ENCODE results near the gene RBFOX2.

The RBFOX2 gene

GRCh38 chr22:35892192-35892591 is 136.4 kb downstream of the RBFOX2 start:
- H3K36me3 ChIP-seq (ENCODE audit: control insufficient read depth, insufficient read depth, low read length) = no peaks in the 10 kb centered on the region
- DNase-seq (ENCODE audit: extremely low read depth, insufficient read length) = no peak
- TF ChIP-seq CTCF (IDR thresholded peaks at IDR 0.05; ENCODE audit: insufficient read depth, low read length, poor library complexity, severe bottlenecking) = no peak
- no peaks in the 10 kb centered on the region for H3K27me3 ChIP-seq (replicated peaks; ENCODE audit: control insufficient read depth, insufficient read depth, low read length)
- no peak overlapping the region for H3K4me3 ChIP-seq (replicated peaks; ENCODE audit: low read depth, low read length)

- DNase-seq (ENCODE audit: extremely low read depth, insufficient read length) = no peak
- H3K4me3 ChIP-seq (replicated peaks; ENCODE audit: low read depth, low read length) = no peak overlapping the region
- TF ChIP-seq CTCF (IDR thresholded peaks at IDR 0.05; ENCODE audit: insufficient read depth, low read length, poor library complexity, severe bottlenecking) = no peak
- H3K36me3 ChIP-seq (ENCODE audit: control insufficient read depth, insufficient read depth, low read length) = no peaks in the 10 kb centered on the region
- no peaks in the 10 kb centered on the region for H3K27me3 ChIP-seq (replicated peaks; ENCODE audit: control insufficient read depth, insufficient read depth, low read length)
Measured at GRCh38 chr22:35891442-35891841, 137.2 kb downstream of the RBFOX2 start.

GRCh38 chr22:35889071-35889470 is 139.6 kb downstream of the RBFOX2 start:
- no peak overlapping the region for H3K4me3 ChIP-seq (replicated peaks; ENCODE audit: low read depth, low read length)
- H3K36me3 ChIP-seq (ENCODE audit: control insufficient read depth, insufficient read depth, low read length) = no peaks in the 10 kb centered on the region
- no peak for DNase-seq (ENCODE audit: extremely low read depth, insufficient read length)
- no peak for TF ChIP-seq CTCF (IDR thresholded peaks at IDR 0.05; ENCODE audit: insufficient read depth, low read length, poor library complexity, severe bottlenecking)
- H3K27me3 ChIP-seq (replicated peaks; ENCODE audit: control insufficient read depth, insufficient read depth, low read length) = no peaks in the 10 kb centered on the region

- TF ChIP-seq CTCF (IDR thresholded peaks at IDR 0.05; ENCODE audit: insufficient read depth, low read length, poor library complexity, severe bottlenecking) = no peak
- no peaks in the 10 kb centered on the region for H3K36me3 ChIP-seq (ENCODE audit: control insufficient read depth, insufficient read depth, low read length)
- DNase-seq (ENCODE audit: extremely low read depth, insufficient read length) = no peak
- H3K27me3 ChIP-seq (replicated peaks; ENCODE audit: control insufficient read depth, insufficient read depth, low read length) = no peaks in the 10 kb centered on the region
- no peak overlapping the region for H3K4me3 ChIP-seq (replicated peaks; ENCODE audit: low read depth, low read length)
Measured at GRCh38 chr22:35888181-35888870, 140.3 kb downstream of the RBFOX2 start.

GRCh38 chr22:35887296-35887875 is 141.2 kb downstream of the RBFOX2 start:
- Histone ChIP-seq H3K4me3 (replicated peaks; ENCODE audit: low read depth, low read length) (no peak overlapping the region), H3K36me3 (ENCODE audit: control insufficient read depth, insufficient read depth, low read length) (no peaks in the 10 kb centered on the region), H3K27me3 (replicated peaks; ENCODE audit: control insufficient read depth, insufficient read depth, low read length) (no peaks in the 10 kb centered on the region)
- no peak for DNase-seq (ENCODE audit: extremely low read depth, insufficient read length)
- TF ChIP-seq CTCF (IDR thresholded peaks at IDR 0.05; ENCODE audit: insufficient read depth, low read length, poor library complexity, severe bottlenecking) = no peak
